GM18508 (cell line): ENCODE measurements around the gene BCAP31.
"Not testable (repeated sequence)": the region's sequence is repeated elsewhere in the genome, so short reads cannot be mapped to it uniquely, and the experiment has no call there.

ENCODE experiments used
- ATAC-seq: cut with Tn5 transposase; IDR thresholded peaks from one replicate; pipeline ENCODE4 v1.9.1; 2021; ENCODE audit warnings: moderate number of reproducible peaks; ENCODE audit not compliant: insufficient read depth, unreplicated experiment

Gene BCAP31

DNA sequence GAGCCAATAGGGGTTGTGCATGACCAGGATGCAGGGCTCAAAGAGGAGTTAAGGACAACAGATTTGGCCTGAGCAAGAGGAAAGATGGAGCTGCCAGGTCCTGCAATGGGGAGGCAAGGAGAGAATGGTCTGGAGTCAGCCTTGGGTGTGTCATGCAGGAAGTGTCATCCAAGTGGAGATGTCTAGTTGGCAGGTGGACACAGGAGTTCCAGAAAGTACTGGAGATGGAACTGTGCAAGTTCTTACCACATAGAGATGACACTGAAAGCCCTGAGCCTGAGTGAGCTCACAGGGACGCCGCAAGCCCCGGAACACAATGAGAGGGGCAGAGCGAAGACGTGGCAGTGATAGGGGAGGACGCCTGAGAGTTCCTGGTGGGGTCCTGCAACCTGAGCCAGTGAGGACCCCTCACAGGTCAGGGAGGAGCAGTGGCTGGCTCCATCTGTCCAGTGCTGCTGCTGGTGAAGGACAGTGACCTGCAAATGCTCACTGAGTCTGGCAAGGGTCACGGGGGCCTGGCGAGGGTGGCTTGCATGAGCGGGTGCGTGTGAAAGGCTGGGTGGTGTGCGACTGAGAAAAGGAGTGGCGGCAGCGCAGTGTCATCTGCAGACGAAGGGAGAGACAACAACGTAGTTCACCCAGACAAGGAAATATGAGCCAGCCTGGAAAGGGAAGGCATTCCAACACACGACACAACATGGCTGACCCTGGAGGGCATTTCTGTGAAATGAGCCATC lies 27.0 kb downstream of the BCAP31 start:
- not testable (repeated sequence) for ATAC-seq

DNA sequence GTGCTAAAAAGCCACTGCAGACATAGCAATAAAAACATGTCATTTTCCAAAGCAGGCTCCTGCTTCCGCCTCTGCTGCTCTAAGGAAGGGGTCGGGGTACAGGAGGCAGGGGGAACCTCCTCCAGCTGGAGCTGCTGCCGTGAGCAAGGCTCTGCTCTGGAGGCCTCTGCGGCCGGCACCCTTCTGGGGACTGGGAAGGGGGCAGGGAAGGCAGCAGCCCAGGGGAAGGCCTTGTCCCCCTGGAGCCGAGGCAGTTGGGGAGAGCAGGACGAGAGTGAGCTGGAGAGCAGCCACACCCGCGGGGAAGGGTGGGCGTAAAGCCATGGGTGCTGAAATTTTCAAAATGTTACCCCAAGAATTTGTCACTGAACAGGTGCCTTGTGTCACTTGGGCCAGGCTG lies 27.6 kb downstream of the BCAP31 start:
- ATAC-seq = not testable (repeated sequence)

DNA sequence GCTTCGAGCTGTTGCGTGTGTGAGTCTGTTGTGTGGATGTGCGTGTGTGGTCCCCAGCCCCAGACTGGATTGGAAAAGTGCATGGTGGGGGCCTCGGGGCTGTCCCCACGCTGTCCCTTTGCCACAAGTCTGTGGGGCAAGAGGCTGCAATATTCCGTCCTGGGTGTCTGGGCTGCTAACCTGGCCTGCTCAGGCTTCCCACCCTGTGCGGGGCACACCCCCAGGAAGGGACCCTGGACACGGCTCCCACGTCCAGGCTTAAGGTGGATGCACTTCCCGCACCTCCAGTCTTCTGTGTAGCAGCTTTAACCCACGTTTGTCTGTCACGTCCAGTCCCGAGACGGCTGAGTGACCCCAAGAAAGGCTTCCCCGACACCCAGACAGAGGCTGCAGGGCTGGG lies 28.1 kb downstream of the BCAP31 start:
- no peak for ATAC-seq

DNA sequence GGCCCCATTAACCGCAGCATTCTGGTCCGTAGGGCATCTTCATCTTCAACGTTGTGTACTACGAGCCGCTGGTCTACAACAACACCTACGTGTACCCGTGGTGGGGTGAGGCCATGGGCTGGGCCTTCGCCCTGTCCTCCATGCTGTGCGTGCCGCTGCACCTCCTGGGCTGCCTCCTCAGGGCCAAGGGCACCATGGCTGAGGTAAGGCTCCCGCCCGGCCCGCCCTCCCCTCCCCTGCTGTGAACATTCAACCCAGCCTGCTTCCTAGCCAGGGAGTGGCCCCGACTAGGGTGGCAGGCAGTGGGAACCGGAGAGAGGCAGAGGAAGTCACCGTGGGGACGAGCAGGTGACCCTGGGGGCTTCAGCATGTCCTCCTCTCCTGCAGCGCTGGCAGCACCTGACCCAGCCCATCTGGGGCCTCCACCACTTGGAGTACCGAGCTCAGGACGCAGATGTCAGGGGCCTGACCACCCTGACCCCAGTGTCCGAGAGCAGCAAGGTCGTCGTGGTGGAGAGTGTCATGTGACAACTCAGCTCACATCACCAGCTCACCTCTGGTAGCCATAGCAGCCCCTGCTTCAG lies 29.4 kb downstream of the BCAP31 start:
- ATAC-seq = no peak

GRCh38 chrX:153694256-153694655 lies 29.9 kb downstream of the BCAP31 start:
- not testable (repeated sequence) for ATAC-seq

GRCh38 chrX:153693216-153694086 lies 30.7 kb downstream of the BCAP31 start:
- ATAC-seq = no peak

DNA sequence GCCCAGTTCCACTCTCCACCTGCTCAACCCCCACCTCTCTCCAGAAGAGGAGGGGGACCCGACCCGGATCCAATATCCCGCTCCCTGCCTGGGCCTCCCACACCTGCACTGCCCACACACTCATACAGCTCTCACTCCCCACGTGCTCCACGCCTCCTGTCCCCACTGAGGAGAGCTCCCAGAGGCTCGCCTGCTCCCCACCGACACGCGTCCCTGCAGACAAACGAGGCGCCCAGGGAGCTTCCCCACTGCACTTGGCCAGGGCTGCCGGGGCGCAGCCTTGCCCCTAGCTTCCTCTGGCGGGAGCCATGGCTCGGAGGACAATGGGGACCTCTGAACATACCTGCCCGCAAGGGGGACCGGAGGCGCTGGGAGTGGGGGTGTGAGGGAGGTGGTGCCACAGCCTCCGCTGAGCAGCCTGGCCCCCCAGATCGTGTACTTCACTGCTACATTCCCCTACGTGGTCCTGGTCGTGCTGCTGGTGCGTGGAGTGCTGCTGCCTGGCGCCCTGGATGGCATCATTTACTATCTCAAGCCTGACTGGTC lies 31.5 kb downstream of the BCAP31 start:
- no peak for ATAC-seq

- ATAC-seq = no peak
Measured at GRCh38 chrX:153692003-153692402, 32.2 kb downstream of the BCAP31 start.

GRCh38 chrX:153691032-153691827 lies 33.0 kb downstream of the BCAP31 start:
- ATAC-seq = not testable (repeated sequence)

- no peak for ATAC-seq
Measured at GRCh38 chrX:153690466-153690865, 33.7 kb downstream of the BCAP31 start.

DNA sequence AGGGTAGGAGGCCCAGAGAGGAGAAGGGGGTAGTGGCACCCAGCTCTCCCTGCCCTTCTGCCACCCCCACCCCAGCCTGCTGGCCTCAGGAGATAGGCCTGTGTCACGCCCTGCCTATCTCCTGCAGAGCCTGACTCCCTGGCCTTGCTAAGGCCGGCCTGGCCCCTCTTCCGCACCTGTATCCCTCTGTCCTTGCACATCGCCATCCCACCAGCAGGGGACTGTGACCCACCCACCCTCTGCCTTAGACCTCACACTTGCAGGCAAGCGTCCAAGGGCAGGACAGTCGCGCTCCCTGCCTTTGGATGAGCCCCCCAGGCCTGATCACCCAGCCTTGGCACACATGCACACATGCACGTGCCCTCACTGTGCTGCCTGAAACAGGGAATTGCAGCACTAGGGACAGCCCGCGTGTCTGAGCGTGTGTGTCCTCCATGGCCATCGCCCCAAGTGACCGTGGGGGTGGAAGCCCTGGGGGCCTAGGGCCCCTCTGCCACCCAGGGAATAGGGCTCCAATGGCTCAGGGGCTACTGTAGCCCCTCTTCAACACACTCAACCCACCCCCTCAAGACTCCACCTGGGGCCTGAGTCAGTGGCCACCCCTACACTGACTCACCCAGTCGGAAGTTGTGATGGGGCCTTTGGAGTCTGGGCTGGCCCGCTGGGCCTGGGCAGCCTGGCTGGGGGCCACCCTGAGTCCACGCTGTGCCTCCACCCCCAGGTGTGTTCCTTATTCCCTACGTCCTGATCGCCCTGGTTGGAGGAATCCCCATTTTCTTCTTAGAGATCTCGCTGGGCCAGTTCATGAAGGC lies 34.3 kb downstream of the BCAP31 start:
- ATAC-seq = no peak

DNA sequence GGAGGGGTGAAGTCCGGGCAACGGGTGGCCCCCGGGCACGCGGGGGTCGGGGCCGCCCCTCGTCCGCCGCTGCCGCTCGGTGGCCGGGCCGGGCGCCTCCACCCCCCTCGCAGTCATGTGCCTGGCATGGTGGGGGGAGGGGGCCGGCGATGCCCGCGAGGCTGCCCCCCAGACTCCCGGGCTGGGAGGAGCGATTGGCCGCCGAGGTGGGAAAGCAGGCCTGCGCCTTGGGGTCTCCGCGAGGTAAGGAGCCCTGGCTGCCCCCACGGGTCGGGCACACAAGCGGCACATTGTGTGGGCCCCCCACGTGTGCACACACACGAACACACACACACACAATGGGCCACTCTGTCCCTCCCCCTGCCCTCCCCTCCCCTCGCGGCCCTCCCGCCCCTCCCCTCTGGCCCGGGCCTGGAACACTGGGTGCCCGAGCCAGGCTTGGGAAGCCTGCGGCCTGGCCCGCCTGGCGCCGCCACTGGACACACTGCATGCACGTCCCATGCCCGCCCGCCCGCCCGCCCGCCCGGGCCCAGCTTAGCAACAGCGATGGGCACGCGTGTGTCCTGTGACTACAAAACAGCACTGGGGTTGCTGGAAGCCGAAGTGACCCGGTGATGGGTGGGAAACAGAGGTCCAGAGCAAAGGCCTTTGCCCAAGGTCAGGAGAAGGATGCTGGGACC lies 35.1 kb downstream of the BCAP31 start:
- ATAC-seq = no peak

DNA sequence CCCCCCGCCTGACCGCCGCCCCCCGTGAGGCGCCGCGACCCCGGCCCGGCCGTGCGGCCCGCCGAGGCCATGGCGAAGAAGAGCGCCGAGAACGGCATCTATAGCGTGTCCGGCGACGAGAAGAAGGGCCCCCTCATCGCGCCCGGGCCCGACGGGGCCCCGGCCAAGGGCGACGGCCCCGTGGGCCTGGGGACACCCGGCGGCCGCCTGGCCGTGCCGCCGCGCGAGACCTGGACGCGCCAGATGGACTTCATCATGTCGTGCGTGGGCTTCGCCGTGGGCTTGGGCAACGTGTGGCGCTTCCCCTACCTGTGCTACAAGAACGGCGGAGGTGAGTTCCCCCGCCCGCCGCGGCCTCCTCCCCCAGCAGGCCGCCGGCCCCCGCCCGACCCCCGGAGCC lies 35.7 kb downstream of the BCAP31 start:
- ATAC-seq = no peak

GRCh38 chrX:153688071-153688470 lies 36.1 kb downstream of the BCAP31 start:
- ATAC-seq = no peak

GRCh38 chrX:153687121-153688039 lies 36.8 kb downstream of the BCAP31 start, which contains the start of gene SLC6A8:
SLC6A8 (plus strand) TSS chrX:153687926; CDS start chrX:153688575, 649 bp downstream.
- ATAC-seq = no peak

- no peak for ATAC-seq
Measured at GRCh38 chrX:153686711-153687110, 37.5 kb downstream of the BCAP31 start.
